ENCODE data around the gene SUPT4H1. TPM values are rescaled to one million over a fixed set of nuclear protein-coding genes. Genes with fewer than 3 reads are reported as not detected.

The SUPT4H1 gene
- polyA plus RNA-seq, 2 donors: 39.9 to 80.8 TPM

DNA sequence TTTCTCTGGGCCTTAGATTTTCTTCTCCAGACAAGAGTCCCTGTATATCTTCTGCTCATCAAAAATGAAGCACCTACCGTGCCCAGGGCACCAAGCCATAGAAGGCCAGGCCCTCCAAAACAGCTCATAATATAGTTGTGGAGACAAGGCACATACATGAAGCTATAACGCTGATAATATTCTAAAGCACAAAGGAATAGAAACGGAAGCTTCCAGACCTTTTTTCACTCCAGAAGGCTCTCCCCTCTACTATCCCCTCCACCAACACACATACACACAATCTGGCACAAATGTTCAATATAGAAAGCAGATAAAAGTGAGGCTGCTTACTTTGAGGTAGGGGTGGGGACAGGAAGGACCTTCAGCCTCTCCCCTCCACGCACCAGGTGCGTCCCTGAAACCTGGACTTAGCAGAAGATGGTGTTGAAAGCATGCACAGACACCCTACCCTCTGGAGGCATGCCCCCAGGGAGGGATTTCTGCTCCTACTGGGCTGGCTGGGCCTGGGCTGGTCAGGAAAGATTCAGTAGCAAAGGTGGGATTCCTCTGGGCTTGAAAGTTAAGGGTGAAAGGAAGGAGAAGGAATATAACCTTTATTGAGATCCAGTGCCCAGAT is 14.1 kb upstream of the SUPT4H1 start:
- Histone ChIP-seq H3K9me3 (ENCODE audit: control insufficient read depth in 2 of 2, insufficient read depth in 1 of 2, low read depth in 1 of 2, low read length in 1 of 2) (no peaks in the 10 kb centered on the region), H3K4me3 (ENCODE audit: low read depth in 1 of 2, low read length in 2 of 2) (no peak overlapping the region), H3K4me1 (ENCODE audit: control insufficient read depth in 2 of 2, insufficient read depth in 2 of 2, low read length in 1 of 2) (peaks cover 4 to 31% of the 10 kb centered on the region in 2 donors), H3K36me3 (ENCODE audit: control insufficient read depth in 2 of 2, insufficient read depth in 2 of 2, low read length in 1 of 2) (peaks cover 0 to 2% of the 10 kb centered on the region in 2 donors), H3K27me3 (ENCODE audit: control insufficient read depth in 1 of 2, insufficient read depth in 2 of 2, low read length in 2 of 2) (no peaks in the 10 kb centered on the region), H3K27ac (ENCODE audit: low read depth in 2 of 2, low read length in 1 of 2) (peak overlapping the region in 1 of 2 donors; percentile 57)
- 48 to 56% methylated on average over 5 of the region's 5 CpGs for WGBS, 2 donors

DNA sequence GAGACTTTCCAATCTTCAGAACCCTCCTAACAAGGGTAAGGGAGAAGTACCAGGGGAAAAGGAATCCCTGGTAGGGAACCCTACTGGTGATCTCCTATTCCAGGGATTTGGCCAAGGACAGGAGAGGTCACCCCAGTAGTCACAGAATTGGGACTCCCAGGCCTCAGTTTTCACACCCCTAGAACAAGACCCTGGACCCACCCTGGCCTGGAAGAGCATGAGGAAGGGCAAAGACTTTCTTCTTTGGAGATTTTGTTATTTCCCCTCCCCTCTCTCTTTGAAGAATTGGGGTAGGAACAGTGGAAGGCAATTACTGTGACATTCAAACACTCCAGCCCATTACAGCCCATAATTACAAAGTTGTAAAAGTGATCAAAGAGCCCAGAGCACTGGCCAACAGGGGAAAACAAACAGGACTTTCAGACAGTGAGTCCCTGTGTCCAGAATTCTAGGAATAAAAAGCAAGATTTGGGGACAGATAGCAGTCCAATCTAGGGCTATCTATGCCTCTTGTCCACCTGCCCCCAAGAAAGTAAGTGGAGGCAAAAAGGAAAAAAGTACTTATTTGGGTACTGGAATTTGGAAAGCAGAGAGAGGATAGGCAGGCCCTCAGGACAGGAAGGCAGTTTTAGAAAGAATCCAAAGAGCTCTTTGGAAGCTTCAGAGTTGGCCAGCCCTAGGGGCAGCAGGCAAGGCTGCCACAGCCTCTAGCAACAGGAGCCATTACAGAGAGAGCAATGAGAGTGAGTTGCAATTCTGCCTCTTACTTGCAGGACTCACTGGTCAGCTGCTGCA is 13.4 kb upstream of the SUPT4H1 start:
- Histone ChIP-seq H3K36me3 (ENCODE audit: control insufficient read depth in 2 of 2, insufficient read depth in 2 of 2, low read length in 1 of 2) (peaks cover 0 to 5% of the 10 kb centered on the region in 2 donors), H3K27ac (ENCODE audit: low read depth in 2 of 2, low read length in 1 of 2) (peak overlapping the region; percentile 82 to 89), H3K4me1 (ENCODE audit: control insufficient read depth in 2 of 2, insufficient read depth in 2 of 2, low read length in 1 of 2) (peaks cover 4 to 31% of the 10 kb centered on the region in 2 donors), H3K4me3 (ENCODE audit: low read depth in 1 of 2, low read length in 2 of 2) (no peak overlapping the region), H3K9me3 (ENCODE audit: control insufficient read depth in 2 of 2, insufficient read depth in 1 of 2, low read depth in 1 of 2, low read length in 1 of 2) (no peaks in the 10 kb centered on the region), H3K27me3 (ENCODE audit: control insufficient read depth in 1 of 2, insufficient read depth in 2 of 2, low read length in 2 of 2) (no peaks in the 10 kb centered on the region)

DNA sequence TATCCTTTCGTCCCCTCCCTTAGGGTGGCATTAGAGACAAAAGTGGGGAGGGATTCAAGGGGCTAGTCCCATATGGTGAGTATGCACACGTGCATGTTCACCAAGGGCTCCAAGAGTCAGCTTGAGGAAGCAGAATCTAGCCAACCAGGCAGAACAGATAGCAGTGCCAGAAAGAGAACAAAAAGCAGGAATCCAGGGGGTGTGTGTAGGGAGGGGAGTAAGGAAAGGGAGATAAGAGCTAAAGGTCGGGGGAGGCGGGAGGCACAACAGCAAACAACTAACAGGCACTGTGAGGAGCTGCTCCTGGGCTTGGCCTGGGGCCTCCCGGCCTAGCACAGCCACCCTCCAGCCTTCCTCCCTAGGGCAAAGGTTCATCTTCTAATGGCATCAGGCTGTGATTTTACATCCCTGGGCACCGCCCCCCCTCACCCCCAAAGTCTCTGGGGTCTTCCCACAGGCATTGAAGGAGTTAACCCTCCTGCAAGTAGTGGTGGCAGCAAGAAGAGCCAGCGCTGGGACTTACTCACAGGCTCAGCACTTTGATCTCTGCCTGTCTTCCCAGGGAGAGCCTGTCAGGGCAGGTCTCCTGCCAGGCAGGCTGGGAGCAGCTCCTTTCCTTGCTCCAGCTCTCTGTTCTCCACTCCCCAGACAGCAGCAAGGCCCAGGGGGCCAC is 12.4 kb upstream of the SUPT4H1 start:
- no peak overlapping the region for H3K4me3 ChIP-seq (ENCODE audit: low read depth in 1 of 2, low read length in 2 of 2)
- peaks cover 4 to 31% of the 10 kb centered on the region in 2 donors for H3K4me1 ChIP-seq (ENCODE audit: control insufficient read depth in 2 of 2, insufficient read depth in 2 of 2, low read length in 1 of 2)
- 42 to 49% methylated on average over 7 of the region's 7 CpGs for WGBS, 2 donors
- no peaks in the 10 kb centered on the region for H3K9me3 ChIP-seq (ENCODE audit: control insufficient read depth in 2 of 2, insufficient read depth in 1 of 2, low read depth in 1 of 2, low read length in 1 of 2)
- peak overlapping the region; percentile 82 to 89 for H3K27ac ChIP-seq (ENCODE audit: low read depth in 2 of 2, low read length in 1 of 2)
- H3K36me3 ChIP-seq (ENCODE audit: control insufficient read depth in 2 of 2, insufficient read depth in 2 of 2, low read length in 1 of 2): peaks cover 0 to 5% of the 10 kb centered on the region in 2 donors
- no peaks in the 10 kb centered on the region for H3K27me3 ChIP-seq (ENCODE audit: control insufficient read depth in 1 of 2, insufficient read depth in 2 of 2, low read length in 2 of 2)

DNA sequence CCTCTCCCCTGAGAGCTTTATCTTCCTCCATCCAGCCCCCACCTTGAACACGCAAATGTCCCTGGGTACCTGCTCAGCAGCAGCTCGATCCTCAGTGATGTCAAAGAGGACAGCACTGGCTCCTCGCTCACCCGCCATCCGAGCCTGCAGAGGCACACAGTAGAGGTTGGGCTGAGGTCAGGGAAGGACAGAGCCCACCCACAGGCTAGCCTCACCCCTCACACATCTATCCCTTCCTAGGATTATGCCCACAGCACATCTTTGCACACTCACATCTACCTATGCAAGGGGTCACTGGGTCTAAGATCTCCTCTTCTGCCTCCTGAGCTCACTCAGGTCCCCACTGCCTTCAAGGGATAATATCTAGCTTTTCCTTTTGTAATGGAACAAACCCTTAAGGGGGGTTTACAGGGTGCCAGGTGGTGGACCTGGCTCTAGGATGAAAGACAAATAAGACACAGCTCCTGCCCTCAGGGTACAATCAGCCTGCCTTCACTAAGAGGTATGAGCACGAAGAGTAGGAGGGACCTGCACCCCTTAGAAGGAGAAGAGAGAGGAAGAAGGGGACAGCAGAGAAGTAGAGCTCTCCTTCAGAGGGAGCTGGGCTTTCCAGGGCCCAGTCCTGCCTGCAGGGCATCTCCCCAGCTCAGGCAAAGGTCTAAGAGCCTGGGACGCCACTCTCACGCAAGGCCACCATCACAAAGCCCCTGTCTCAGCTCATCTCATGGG is 11.6 kb upstream of the SUPT4H1 start:
- 65 to 72% methylated on average over 8 of the region's 8 CpGs for WGBS, 2 donors
- H3K9me3 ChIP-seq (ENCODE audit: control insufficient read depth in 2 of 2, insufficient read depth in 1 of 2, low read depth in 1 of 2, low read length in 1 of 2): no peaks in the 10 kb centered on the region
- no peaks in the 10 kb centered on the region for H3K27me3 ChIP-seq (ENCODE audit: control insufficient read depth in 1 of 2, insufficient read depth in 2 of 2, low read length in 2 of 2)
- no peak overlapping the region for H3K4me3 ChIP-seq (ENCODE audit: low read depth in 1 of 2, low read length in 2 of 2)
- peaks cover 0 to 7% of the 10 kb centered on the region in 2 donors for H3K36me3 ChIP-seq (ENCODE audit: control insufficient read depth in 2 of 2, insufficient read depth in 2 of 2, low read length in 1 of 2)
- H3K27ac ChIP-seq (ENCODE audit: low read depth in 2 of 2, low read length in 1 of 2): peak overlapping the region in 1 of 2 donors; percentile 89
- H3K4me1 ChIP-seq (ENCODE audit: control insufficient read depth in 2 of 2, insufficient read depth in 2 of 2, low read length in 1 of 2): peaks cover 4 to 25% of the 10 kb centered on the region in 2 donors

DNA sequence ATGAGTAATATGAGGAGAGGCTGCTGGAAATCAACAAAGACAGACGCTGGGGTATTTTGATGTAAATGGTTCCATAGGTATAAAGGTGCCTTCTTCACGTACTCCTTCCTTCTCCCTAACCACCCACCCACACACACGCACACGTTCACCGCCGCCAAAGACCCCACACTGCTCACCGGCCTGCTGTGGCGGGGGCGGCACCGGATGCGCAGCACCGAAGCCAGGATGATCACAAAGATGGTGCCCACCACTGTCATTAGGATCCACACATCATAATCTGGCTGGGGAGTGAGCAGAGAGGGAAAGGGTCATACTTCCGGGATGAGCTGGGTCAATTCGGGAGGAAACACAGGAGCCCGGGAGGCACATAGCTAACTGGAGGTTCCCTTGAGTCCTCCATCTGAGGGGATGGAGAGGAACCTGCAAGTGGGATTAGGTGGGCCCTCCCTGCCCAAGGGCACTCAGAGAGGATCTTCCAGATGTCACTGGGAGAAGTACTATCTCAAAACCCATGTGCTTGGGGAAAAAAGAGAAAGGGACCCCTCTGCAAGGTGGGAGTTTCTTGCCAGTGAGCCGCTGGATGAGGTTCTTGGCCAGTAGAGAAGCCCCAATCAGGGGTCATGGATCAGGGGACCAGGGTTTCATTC is 10.5 kb upstream of the SUPT4H1 start:
- peaks cover 4 to 24% of the 10 kb centered on the region in 2 donors for H3K4me1 ChIP-seq (ENCODE audit: control insufficient read depth in 2 of 2, insufficient read depth in 2 of 2, low read length in 1 of 2)
- WGBS, 2 donors: 86 to 89% methylated on average over 14 to 16 of the region's 16 CpGs

DNA sequence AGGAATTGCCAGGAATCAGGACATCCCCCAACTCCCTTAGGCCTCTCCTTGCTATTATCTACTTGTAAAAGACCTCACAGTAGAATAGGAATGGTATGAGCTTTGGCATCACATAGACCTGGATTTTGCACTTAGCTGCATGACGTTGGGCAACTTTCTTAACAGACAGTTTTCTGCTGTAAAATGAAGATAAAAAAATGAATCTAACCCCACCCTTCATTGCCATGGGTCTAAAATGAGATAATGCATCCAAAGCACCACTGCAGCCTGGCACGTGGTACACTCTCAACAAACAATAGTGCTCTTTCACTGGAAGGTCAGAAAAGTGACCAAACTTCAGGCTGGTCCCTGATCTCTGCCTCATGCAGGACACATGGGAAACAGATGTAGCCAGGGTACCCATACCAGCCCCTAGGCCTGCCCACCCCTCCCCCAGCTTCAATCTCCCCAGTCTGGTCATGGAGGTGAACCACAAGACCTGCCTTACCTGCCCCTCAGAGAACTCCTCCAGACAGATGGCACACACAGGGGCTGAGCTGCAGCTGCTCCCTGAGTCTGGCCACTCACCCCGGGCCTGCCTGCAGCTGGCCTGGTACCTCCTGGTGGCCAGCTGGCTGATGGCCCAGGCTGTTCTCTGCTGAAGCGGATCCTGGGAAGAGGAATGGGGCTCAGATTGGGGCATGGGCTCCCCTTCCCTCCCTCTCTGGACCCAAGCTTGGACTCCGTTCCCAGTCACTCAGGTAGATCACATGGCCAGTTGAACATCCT is 8.5 kb upstream of the SUPT4H1 start:
- WGBS, 2 donors: 73 to 76% methylated on average over 5 of the region's 5 CpGs
- Histone ChIP-seq H3K27ac (ENCODE audit: low read depth in 2 of 2, low read length in 1 of 2) (no peak overlapping the region), H3K36me3 (ENCODE audit: control insufficient read depth in 2 of 2, insufficient read depth in 2 of 2, low read length in 1 of 2) (peaks cover 0 to 15% of the 10 kb centered on the region in 2 donors)

More for the DNA sequence above, 10.5 kb upstream of the SUPT4H1 start:
- H3K36me3 ChIP-seq (ENCODE audit: control insufficient read depth in 2 of 2, insufficient read depth in 2 of 2, low read length in 1 of 2): peaks cover 0 to 15% of the 10 kb centered on the region in 2 donors
- no peaks in the 10 kb centered on the region for H3K27me3 ChIP-seq (ENCODE audit: control insufficient read depth in 1 of 2, insufficient read depth in 2 of 2, low read length in 2 of 2)
- H3K9me3 ChIP-seq (ENCODE audit: control insufficient read depth in 2 of 2, insufficient read depth in 1 of 2, low read depth in 1 of 2, low read length in 1 of 2): no peaks in the 10 kb centered on the region
- no peak overlapping the region for H3K4me3 ChIP-seq (ENCODE audit: low read depth in 1 of 2, low read length in 2 of 2)
- no peak overlapping the region for H3K27ac ChIP-seq (ENCODE audit: low read depth in 2 of 2, low read length in 1 of 2)

DNA sequence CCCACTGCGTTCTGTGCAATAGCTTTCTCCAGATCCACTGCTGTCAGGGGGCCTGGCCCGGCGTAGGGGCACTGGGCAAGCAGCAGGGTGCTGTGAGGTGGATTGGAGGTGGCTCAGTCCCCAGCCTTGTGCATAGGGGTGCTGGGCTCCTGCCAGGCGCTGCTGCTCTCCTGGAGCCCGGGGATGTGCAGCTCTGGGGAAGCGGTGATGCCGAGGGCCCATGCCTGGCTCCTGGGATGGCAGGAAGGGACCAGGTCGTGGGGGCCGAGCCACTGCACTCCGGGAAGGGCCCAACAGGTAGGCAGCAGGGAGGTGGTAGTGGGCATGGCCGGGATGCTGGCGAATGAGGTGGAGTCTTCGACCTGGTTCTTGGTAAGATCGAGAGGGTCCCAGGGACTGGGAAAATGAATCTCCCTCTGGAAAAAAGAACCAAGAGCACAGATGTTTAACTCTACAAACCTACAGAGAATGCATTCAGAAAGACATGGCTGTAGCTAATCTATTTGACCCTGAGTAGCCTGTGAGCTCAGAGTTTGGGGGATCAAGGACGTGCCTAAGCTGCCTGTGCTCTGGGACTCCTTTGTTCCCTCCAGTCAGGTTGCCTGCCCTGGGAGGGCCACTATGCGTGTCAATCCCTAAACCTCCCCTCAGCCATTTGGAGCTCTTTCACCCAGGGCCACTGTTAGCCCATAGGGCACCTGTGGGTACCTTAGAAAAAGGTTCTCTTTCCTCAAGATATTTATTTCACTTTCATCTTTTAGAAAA is 6.6 kb upstream of the SUPT4H1 start:
- Histone ChIP-seq H3K4me3 (ENCODE audit: low read depth in 1 of 2, low read length in 2 of 2) (no peak overlapping the region), H3K36me3 (ENCODE audit: control insufficient read depth in 2 of 2, insufficient read depth in 2 of 2, low read length in 1 of 2) (peaks cover 0 to 15% of the 10 kb centered on the region in 2 donors), H3K27me3 (ENCODE audit: control insufficient read depth in 1 of 2, insufficient read depth in 2 of 2, low read length in 2 of 2) (no peaks in the 10 kb centered on the region), H3K27ac (ENCODE audit: low read depth in 2 of 2, low read length in 1 of 2) (no peak overlapping the region), H3K9me3 (ENCODE audit: control insufficient read depth in 2 of 2, insufficient read depth in 1 of 2, low read depth in 1 of 2, low read length in 1 of 2) (no peaks in the 10 kb centered on the region), H3K4me1 (ENCODE audit: control insufficient read depth in 2 of 2, insufficient read depth in 2 of 2, low read length in 1 of 2) (peaks cover 0 to 3% of the 10 kb centered on the region in 2 donors)
- 87 to 89% methylated on average over 16 of the region's 16 CpGs for WGBS, 2 donors

More for the DNA sequence above, 8.5 kb upstream of the SUPT4H1 start:
- Histone ChIP-seq H3K4me3 (ENCODE audit: low read depth in 1 of 2, low read length in 2 of 2) (no peak overlapping the region), H3K9me3 (ENCODE audit: control insufficient read depth in 2 of 2, insufficient read depth in 1 of 2, low read depth in 1 of 2, low read length in 1 of 2) (no peaks in the 10 kb centered on the region), H3K27me3 (ENCODE audit: control insufficient read depth in 1 of 2, insufficient read depth in 2 of 2, low read length in 2 of 2) (no peaks in the 10 kb centered on the region), H3K4me1 (ENCODE audit: control insufficient read depth in 2 of 2, insufficient read depth in 2 of 2, low read length in 1 of 2) (peaks cover 4 to 19% of the 10 kb centered on the region in 2 donors)
